Measurements from ENCODE around the gene ACAD11.

- TF ChIP-seq POLR2AphosphoS5 (IDR thresholded peaks at IDR 0.05) = no peak
- TF ChIP-seq POLR2A (IDR thresholded peaks at IDR 0.05) = no peak
These were observed 114.1 kb downstream of the ACAD11 start for GRCh38 chr3:132545471-132545870.

All from upper lobe of left lung (tissue), 4 donors.